Hematopoietic multipotent progenitor cell treated with erythropoietin and hydrocortisone succinate and interleukin-3 and kit ligand, for 6 days (in vitro differentiated cells): ENCODE results near the gene NRARP.
"Not testable (repeated sequence)": the region's sequence is repeated elsewhere in the genome, so short reads cannot be mapped to it uniquely, and the experiment has no call there.

Experiments used
- DNase-seq: peaks from one replicate; pipeline ENCODE4 v3.0.0-alpha.2; 2015

Gene NRARP

GRCh38 chr9:137302118-137302448, at the start of gene NRARP:
Gene NRARP, minus strand, starts transcription at chr9:137302271. Its CDS starts 343 bp downstream, at chr9:137301928.
- peak; percentile 94 for DNase-seq

DNA sequence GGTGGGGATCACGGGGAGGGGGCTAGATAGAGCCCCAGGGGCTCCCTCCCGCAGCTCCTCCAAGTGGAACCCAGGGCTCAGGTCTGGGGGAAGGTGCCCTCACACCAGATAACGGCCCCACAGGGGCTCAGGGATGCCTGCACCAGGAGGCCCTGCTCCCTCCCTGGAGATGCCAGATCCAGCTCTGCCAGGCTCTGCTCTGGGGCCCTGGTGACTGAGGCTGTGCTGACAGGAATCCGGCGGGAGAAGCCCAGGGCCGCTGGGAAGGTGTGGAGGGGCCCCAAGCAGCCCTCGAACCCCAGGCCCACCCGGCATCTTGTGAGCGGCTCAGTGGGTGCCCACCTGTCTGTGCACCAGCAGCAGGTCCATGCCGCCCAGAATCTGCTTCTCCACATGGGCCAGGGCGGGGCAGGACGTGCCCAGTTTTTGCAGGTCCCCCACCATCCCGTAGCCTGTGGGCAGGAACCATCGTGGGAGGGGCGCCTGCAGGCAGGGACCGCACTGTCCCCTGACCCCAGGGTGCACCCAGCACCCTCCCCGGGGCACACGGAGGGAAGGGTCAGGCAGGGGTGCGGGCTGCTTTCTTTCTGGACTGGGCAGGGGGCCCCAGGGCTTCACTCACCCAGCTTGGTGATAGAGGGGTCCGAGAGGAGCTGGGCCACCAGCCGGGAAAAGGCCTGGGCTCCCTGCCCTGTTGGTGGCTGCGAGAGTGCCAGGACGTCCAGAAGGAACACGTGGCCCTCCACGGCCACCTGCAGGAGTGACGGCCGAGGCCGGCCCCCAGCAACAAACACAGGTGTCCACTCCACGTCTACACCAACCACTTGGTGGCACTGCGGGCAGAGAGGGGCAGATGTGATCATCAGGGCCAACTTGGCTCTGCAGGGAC, 48.9 kb upstream of the NRARP start:
- DNase-seq, result peak; percentile 12

GRCh38 chr9:137349471-137350033, 47.5 kb upstream of the NRARP start:
- DNase-seq, result no peak

GRCh38 chr9:137348769-137349470, 46.8 kb upstream of the NRARP start:
- no peak for DNase-seq

GRCh38 chr9:137347928-137348327, 45.9 kb upstream of the NRARP start:
- DNase-seq, result no peak

GRCh38 chr9:137342482-137342881, 40.4 kb upstream of the NRARP start:
- no peak for DNase-seq

GRCh38 chr9:137341227-137341626, 39.2 kb upstream of the NRARP start:
- no peak for DNase-seq

GRCh38 chr9:137339908-137340462, 37.9 kb upstream of the NRARP start:
- not testable (repeated sequence) for DNase-seq

DNA sequence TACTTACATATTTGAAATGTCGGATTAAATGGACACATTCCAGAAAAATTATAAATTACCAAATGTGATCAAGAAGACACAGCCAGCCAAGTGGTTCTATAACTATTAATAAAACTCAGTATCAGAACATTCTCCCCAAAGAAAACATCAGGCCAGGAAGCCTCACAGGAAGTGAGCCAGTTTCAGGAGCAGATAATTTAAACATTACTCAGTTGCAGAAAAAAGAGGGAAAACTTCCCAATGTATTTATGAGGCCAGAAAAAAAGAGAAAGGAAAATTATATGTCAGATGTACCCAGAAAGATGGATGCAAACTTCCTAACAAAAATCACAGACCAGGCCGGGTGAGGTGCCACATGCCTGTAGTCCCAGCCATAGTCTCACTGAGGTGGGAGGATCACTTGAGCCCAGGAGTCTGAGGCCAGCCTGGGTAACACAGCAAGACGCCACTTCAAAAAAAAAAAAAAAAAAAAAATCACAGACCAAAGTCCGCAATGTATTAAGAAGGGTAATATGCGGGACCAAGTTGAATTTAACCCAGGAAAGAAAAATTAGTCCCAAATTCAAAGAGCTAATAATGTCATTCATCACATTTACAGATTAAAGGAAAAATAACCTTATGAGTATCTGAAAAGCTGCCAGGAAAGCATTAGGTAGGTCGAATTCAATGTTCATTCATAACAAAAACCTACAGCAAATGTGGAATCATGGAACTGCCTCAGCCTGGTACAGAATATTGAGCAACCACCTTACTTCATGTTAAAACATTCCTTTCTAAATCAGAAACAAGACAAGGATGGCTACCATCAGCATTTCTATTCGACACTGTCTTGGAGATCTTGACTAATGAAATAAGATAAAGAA, 37.2 kb upstream of the NRARP start:
- no peak for DNase-seq

DNA sequence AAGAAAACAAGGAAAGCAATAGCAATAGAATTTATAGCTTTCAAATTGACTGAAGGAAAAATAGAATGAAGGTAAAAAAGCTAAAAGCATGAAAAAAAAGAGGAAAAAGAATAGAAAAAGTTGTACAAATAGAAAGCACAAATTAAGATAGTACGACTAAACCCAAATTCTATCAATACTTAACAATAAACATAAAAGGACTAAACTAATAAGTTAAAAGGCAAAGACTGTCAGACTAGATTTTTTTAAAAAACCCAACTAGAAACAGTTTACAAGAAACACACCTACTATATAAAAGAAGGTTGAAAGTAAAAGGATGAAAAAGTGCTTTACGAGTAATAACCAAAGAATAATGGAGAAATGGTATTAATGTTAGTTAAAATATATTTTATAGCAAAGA, 34.7 kb upstream of the NRARP start:
- no peak for DNase-seq

DNA sequence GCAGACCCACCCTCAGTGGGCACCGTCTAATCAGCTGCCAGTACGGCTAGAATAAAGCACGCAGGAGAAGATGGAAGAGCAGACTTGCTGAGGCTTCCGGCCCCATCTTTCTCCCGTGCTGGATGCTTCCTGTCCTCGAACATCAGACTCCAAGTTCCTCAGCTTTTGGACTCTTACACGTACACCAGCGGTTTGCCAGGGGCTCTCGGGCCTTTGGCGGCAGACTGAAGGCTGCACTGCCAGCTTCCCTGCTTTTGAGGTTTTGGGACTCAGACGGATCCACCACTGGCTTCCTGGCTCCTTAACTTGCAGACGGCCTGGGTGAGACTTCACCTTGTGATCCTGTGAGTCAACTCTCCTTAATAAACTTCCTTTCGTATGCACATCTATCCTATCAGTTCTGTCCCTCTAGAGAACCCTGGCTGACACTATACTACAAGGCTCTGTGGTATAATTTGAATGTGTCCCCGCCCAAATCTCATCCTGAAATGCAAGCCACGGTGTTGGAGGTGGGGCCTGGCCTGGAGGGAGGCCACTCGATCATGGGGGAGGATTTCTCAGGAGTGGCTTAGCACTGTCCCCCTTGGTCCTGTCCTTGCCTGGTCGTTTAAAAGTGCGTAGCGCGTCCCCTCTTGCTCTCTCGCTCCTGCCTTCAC, 31.1 kb upstream of the NRARP start:
- no peak for DNase-seq

GRCh38 chr9:137331929-137332328, 29.9 kb upstream of the NRARP start:
- no peak for DNase-seq

GRCh38 chr9:137330689-137331088, 28.6 kb upstream of the NRARP start:
- no peak for DNase-seq

DNA sequence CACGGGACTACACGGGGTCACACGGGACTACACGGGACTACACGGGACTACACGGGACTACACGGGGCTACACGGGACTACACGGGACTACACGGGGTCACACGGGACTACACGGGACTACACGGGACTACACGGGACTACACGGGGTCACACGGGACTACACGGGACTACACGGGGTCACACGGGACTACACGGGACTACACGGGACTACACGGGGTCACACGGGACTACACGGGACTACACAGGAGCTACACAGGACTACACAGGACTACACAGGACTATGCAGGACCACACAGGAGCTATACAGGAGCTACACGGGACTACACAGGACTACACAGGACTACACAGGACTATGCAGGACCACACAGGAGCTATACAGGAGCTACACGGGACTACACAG, 27.5 kb upstream of the NRARP start:
- not testable (repeated sequence) for DNase-seq

DNA sequence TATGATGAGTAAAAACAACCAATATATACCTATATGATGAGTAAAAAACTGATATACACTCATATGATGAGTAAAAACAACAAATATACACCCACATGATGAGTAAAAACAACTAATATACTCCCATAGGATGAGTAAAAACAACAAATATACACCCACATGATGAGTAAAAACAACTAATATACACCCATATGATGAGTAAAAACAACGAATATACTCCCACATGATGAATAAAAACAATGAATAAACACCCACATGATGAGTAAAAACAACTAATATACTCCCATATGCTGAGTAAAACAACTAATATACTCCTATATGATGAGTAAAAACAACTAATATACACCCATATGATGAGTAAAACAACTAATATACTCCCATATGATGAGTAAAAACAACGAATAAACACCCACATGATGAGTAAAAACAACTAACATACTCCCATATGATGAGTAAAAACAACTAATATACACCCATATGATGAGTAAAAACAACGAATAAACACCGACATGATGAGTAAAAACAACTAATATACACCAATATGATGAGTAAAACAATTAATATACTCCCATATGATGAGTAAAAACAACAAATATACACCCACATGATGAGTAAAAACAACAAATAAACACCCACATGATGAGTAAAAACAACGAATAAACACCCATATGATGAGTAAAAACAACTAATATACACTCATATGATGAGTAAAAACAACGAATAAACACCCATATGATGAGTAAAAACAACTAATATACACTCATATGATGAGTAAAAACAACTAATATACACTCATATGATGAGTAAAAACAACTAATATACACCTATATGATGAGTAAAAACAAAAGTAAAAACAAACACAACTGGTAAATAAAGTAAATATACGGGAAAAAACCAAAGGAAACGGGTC, 25.8 kb upstream of the NRARP start:
- peak; percentile 41 for DNase-seq

- DNase-seq, result peak; percentile 56
These were observed 24.5 kb upstream of the NRARP start for GRCh38 chr9:137326445-137327065.

DNA sequence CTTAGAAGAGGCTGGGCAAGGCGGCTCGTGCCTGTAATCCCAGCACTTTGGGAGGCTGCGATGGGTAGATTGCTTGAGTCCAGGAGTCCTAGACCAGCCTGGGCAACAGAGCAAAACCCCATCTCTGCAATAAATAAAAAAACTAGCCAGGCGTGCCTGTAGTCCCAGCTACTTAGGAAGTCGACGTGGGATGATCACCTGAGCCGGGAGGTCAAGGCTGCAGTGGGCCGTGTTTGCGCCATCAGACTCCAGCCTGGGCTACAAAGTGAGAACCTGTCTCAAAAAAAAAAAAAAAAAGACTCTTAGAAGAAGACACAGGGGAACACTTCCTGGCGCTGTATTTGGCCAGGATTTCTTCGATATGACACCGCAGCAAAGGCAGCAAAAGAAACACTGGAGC, 23.7 kb upstream of the NRARP start:
- no peak for DNase-seq

- DNase-seq, result no peak
These were observed 23.1 kb upstream of the NRARP start for GRCh38 chr9:137325124-137325523.

- DNase-seq, result no peak
These were observed 21.7 kb upstream of the NRARP start for GRCh38 chr9:137323531-137324331.
